HUES48 (cell line): ENCODE data around the gene NIM1K.
"Not testable (repeated sequence)": the region's sequence is repeated elsewhere in the genome, so short reads cannot be mapped to it uniquely, and the experiment has no call there.

ENCODE experiments used
- H3K27ac ChIP-seq: one replicate; pipeline ENCODE4 v1.7.0; 2013; ENCODE audit warnings: low read depth, low read length, inconsistent platforms
- H3K27me3 ChIP-seq: 2 replicates; pipeline ENCODE4 v1.6.1; 2013; ENCODE audit warnings: mild to moderate bottlenecking, low read length; ENCODE audit not compliant: control insufficient read depth, insufficient read depth
- H3K36me3 ChIP-seq: 2 replicates; pipeline ENCODE4 v1.6.1; 2013; ENCODE audit warnings: low read length; ENCODE audit not compliant: control insufficient read depth, insufficient read depth
- H3K4me1 ChIP-seq: 2 replicates; pipeline ENCODE4 v1.6.1; 2013; ENCODE audit warnings: mild to moderate bottlenecking, low read length; ENCODE audit not compliant: control insufficient read depth, insufficient read depth
- H3K4me3 ChIP-seq: 2 replicates; pipeline ENCODE4 v1.5.1; 2013; ENCODE audit warnings: mild to moderate bottlenecking, low read depth, low read length
- H3K9ac ChIP-seq: 2 replicates; pipeline ENCODE4 v1.6.1; 2013; ENCODE audit warnings: mild to moderate bottlenecking, low read depth, low read length, moderate library complexity
- H3K9me3 ChIP-seq: 2 replicates; pipeline ENCODE4 v1.6.1; 2013; ENCODE audit warnings: low read length; ENCODE audit not compliant: control insufficient read depth, insufficient read depth

NIM1K gene

DNA sequence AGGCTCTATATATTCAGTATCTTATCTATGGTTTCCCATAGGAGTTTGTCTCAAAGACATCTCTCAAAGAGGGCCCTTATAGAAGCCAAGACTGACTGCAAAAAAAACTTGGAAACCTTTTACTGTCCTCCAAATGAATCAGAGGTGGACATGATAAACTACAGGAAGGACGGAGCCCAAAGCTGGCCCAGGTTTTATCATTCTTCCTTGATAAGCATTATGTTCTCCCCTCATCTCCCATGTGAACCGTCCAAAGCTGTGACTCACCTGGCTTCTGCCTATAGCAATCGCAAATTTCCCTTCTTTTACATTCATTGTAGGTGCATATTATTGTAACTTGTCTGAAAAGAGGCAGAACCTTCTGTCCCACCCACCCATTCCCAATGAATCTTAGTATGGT, 35.0 kb upstream of the NIM1K start:
- H3K4me1 ChIP-seq: peaks cover 13% of the 10 kb centered on the region
- no peak overlapping the region for H3K27ac ChIP-seq
- H3K27me3 ChIP-seq: no peaks in the 10 kb centered on the region
- no peak overlapping the region for H3K9ac ChIP-seq
- H3K9me3 ChIP-seq: no peaks in the 10 kb centered on the region
- peaks cover 24% of the 10 kb centered on the region for H3K36me3 ChIP-seq
- no peak overlapping the region for H3K4me3 ChIP-seq

DNA sequence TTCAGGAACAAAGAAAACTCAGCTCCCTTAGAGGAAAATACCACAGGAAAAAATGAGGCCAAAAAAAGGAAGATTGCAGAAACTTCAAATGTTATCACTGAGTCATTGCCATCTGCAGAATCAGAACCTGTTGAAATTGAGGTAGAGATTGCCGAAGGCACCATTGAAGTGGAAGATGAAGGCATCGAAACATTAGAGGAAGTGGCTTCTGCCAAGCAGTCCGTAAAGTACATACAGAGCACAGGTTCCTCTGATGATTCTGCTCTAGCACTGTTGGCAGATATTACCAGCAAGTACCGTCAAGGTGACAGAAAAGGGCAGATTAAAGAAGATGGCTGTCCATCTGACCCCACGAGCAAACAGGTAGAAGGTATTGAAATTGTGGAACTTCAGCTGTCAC, 30.8 kb upstream of the NIM1K start:
- Histone ChIP-seq H3K9me3 (no peaks in the 10 kb centered on the region), H3K9ac (no peak overlapping the region), H3K4me3 (no peak overlapping the region), H3K36me3 (peaks cover 47% of the 10 kb centered on the region), H3K27ac (no peak overlapping the region), H3K27me3 (no peaks in the 10 kb centered on the region), H3K4me1 (0 out of 2 replicates have a peak, but pooled peaks cover 4% of the 10 kb centered on the region)

DNA sequence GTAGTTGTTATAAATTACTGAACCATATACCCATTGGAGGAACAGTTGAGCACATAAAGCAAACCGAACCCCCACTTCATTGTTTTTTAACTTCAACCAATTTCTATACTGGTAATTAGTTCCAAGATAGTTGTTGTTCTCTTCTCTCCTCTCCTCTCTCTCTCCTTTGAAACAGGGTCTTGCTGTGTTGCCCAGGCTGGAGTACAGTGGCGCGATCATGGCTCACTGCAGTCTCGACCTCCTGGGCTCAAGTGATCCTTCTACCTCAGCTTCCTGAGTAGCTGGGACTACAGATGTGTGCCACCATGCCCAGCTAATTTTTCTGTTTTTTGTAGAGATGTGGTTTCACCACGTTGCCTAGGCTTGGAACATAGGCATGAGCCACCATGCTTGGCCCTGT, 27.2 kb upstream of the NIM1K start:
- H3K36me3 ChIP-seq: peaks cover 65% of the 10 kb centered on the region

DNA sequence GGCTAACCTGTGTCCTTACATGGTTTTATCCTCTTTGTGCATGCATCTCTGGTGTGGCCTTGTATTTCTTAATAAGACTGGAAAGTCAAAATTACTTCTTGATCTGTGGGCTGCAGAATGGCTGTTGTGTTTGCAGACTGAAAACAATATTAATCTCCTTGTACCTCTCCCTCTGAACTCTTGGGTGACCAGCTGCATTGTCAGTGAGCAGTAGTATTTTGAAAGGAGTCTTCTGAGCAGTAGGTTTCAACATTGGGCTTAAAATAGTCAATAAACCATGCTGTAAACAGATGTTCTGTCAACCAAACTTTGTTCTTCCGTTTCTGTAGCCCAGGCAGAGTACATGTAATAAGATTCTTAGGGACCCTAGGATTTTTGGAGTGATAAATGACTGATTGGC, 26.7 kb upstream of the NIM1K start:
- no peaks in the 10 kb centered on the region for H3K9me3 ChIP-seq
- peaks cover 67% of the 10 kb centered on the region for H3K36me3 ChIP-seq

More for the DNA sequence above, 27.2 kb upstream of the NIM1K start:
- H3K4me3 ChIP-seq, H3K27me3 ChIP-seq, H3K27ac ChIP-seq, H3K9me3 ChIP-seq, H3K4me1 ChIP-seq, H3K9ac ChIP-seq: not testable (repeated sequence)

DNA sequence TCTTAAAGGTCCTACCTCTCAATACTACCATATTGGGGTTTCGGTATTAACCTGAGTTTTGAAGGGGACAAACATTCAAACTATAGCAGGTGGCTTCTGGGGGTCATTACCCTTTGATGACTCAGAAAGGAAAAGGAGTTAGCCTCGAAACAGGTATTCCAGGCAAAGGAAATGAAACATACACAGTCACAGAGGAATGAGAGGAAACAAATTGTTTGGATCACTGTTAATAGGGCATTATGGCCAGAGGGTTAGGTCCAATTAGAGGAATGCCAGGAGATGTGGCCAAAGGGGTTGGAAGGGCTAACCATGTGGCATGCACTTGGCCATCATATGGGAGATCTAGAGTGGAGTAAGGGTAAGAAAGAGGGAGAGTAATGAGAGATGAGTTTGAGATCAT, 23.9 kb upstream of the NIM1K start:
- H3K36me3 ChIP-seq: peaks cover 55% of the 10 kb centered on the region
- no peaks in the 10 kb centered on the region for H3K9me3 ChIP-seq
- H3K9ac ChIP-seq: no peak overlapping the region
- H3K27me3 ChIP-seq: no peaks in the 10 kb centered on the region
- H3K27ac ChIP-seq: no peak overlapping the region
- peaks cover 7% of the 10 kb centered on the region for H3K4me1 ChIP-seq
- H3K4me3 ChIP-seq: no peak overlapping the region

More for the DNA sequence above, 26.7 kb upstream of the NIM1K start:
- H3K4me1 ChIP-seq: peaks cover 7% of the 10 kb centered on the region
- no peak overlapping the region for H3K27ac ChIP-seq
- H3K9ac ChIP-seq: no peak overlapping the region
- no peaks in the 10 kb centered on the region for H3K27me3 ChIP-seq
- H3K4me3 ChIP-seq: no peak overlapping the region

DNA sequence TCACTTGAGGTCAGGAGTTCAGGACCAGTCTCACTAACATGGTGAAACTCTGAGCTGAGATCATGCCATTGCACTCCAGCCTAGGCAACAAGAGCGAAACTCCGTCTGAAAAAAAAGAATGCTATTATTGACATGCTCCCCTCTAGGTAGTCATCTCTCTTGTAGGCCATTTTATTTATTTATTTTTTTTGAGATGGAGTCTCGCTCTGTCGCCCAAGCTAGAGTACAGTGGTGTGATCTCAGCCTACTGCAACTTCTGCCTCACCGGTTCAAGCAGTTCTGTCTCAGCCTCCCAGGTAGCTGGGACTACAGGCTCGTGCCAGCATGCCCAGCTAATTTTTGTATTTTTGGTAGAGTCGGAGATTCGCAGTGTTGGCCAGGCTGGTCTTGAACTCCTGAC, 20.6 kb upstream of the NIM1K start:
- H3K9me3 ChIP-seq: no peaks in the 10 kb centered on the region
- H3K4me3 ChIP-seq: no peak overlapping the region
- H3K36me3 ChIP-seq: peaks cover 57% of the 10 kb centered on the region
- no peak overlapping the region for H3K9ac ChIP-seq
- H3K4me1 ChIP-seq: peaks cover 7% of the 10 kb centered on the region
- no peak overlapping the region for H3K27ac ChIP-seq
- H3K27me3 ChIP-seq: no peaks in the 10 kb centered on the region

DNA sequence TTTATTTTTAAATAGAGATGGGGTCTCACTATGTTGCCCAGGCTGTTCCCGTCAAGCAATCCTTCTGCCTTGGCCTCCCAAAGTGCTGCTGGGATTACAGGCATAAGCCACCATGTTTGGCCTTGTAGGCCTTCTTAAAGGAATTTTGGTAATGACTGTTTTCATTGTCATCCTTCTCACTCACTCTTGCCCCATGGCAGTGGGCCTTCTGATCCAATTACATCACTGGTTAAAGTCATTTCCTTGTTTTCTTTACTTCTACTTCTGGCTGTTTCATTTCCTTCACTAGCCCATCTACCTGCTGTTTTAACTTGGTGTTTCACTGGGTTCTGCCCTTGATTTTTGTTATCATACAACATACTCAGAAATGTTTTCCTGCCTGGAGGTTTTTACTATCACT, 20.1 kb upstream of the NIM1K start:
- no peak overlapping the region for H3K27ac ChIP-seq
- H3K4me1 ChIP-seq: peaks cover 7% of the 10 kb centered on the region
- H3K9ac ChIP-seq: no peak overlapping the region
- no peaks in the 10 kb centered on the region for H3K9me3 ChIP-seq
- peaks cover 57% of the 10 kb centered on the region for H3K36me3 ChIP-seq
- H3K27me3 ChIP-seq: no peaks in the 10 kb centered on the region
- H3K4me3 ChIP-seq: no peak overlapping the region

DNA sequence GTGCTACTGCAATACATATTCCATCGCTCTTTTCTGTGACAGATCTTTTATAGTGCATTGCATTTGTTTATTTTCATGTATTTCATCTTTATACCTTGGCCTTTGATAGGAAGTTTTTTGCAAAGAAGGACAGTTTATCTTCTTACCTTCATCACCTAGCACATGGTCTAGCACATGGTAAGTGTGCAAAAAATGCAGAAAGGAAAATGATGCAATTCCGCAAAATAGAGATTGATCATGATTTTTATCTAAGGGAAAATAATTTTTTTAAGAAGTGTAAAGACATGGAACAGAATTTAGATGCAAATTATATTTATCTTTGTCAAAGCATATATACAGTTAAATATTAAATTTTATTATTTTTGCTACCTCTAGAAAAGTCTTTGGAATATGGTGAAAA, 19.2 kb upstream of the NIM1K start:
- H3K4me3 ChIP-seq: no peak overlapping the region
- no peaks in the 10 kb centered on the region for H3K27me3 ChIP-seq
- peaks cover 51% of the 10 kb centered on the region for H3K36me3 ChIP-seq
- H3K9me3 ChIP-seq: no peaks in the 10 kb centered on the region
- H3K27ac ChIP-seq: no peak overlapping the region
- no peak overlapping the region for H3K9ac ChIP-seq
- H3K4me1 ChIP-seq: peaks cover 13% of the 10 kb centered on the region

DNA sequence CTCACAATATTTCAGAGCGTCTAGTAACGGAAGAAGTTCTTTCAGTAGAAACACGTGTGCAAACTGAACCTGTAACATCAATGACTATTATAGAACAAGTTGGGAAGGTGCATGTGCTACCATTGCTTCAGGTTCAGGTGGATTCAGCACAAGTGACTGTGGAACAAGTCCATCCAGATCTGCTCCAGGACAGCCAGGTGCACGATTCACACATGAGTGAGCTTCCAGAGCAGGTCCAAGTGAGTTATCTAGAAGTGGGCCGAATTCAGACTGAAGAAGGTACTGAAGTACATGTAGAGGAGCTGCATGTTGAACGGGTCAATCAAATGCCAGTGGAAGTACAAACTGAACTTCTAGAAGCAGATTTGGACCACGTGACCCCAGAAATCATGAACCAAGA, 17.4 kb upstream of the NIM1K start:
- peaks cover 36% of the 10 kb centered on the region for H3K36me3 ChIP-seq
- H3K9me3 ChIP-seq: no peaks in the 10 kb centered on the region
- no peaks in the 10 kb centered on the region for H3K27me3 ChIP-seq
- no peak overlapping the region for H3K4me3 ChIP-seq
- peaks cover 15% of the 10 kb centered on the region for H3K4me1 ChIP-seq
- H3K9ac ChIP-seq: no peak overlapping the region
- no peak overlapping the region for H3K27ac ChIP-seq

DNA sequence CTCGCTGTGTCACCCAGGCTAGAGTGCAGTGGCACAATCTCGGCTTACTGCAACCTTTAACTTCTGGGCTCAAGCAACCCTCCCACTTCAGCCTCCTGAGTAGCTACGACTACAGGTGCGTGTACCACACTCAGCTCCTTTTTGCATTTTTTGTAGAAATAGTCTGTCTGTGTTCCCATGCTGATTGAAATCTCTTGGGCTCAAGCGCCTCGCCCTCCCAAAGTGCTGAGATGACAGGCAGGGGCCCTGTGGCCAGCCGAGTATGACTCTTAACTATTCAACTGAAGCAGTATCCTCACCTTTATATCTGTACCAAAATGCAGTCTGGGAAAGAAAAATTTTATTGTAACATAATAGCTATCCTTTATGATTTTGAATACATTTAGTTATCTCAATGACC, 12.2 kb upstream of the NIM1K start:
- Histone ChIP-seq H3K4me3 (no peak overlapping the region), H3K27ac (no peak overlapping the region), H3K4me1 (peaks cover 18% of the 10 kb centered on the region), H3K9ac (no peak overlapping the region), H3K9me3 (no peaks in the 10 kb centered on the region), H3K27me3 (no peaks in the 10 kb centered on the region), H3K36me3 (peaks cover 11% of the 10 kb centered on the region)

DNA sequence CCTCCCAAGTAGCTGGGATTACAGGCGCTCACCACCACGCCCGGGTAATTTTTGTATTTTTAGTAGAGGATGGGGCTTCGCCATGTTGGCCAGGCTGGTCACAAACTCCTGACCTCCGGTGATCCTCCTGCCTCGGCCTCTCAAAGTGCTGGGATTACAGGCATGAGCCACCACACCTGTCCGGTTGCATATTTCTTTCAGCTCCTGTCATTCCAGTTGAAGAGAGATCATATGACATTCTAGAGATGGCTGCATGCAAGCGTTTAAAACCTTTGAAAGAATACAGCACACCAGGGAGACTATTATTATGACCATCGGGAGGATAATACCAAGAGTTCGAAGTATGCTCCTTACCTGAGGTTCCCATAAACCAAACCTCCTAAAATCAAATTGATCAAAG, 9.6 kb upstream of the NIM1K start:
- Histone ChIP-seq H3K4me3 (no peak overlapping the region), H3K9me3 (no peaks in the 10 kb centered on the region), H3K27me3 (no peaks in the 10 kb centered on the region)

DNA sequence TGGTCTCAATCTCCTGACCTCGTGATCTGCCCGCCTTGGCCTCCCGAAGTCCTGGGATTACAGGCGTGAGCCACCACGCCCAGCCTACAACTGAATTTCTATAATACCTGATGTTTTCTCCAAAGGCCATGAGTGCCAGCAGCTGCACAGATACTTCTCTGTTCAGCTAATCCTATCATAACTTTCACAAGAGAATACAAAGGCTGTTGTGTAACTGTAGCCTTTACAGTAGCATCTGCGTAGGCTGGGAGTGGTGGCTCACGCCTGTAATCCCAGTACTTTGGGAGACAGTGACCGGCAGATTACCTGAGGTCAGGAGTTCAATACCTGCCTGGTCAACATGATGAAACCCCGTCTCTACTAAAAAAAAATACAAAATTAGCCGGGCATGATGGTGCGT, 8.9 kb upstream of the NIM1K start:
- H3K9me3 ChIP-seq, H3K27me3 ChIP-seq, H3K4me3 ChIP-seq, H3K27ac ChIP-seq, H3K36me3 ChIP-seq, H3K9ac ChIP-seq: not testable (repeated sequence)
- peaks cover 11% of the 10 kb centered on the region for H3K4me1 ChIP-seq

More for the DNA sequence above, 9.6 kb upstream of the NIM1K start:
- Histone ChIP-seq H3K36me3 (no peaks in the 10 kb centered on the region), H3K27ac (no peak overlapping the region), H3K9ac (no peak overlapping the region), H3K4me1 (peaks cover 16% of the 10 kb centered on the region)
